Astrocyte of the spinal cord (primary cell): ENCODE data around the gene BRI3BP.
"Not testable (repeated sequence)": the region's sequence is repeated elsewhere in the genome, so short reads cannot be mapped to it uniquely, and the experiment has no call there.

ENCODE experiments used
- DNase-seq: peaks from one replicate; pipeline ENCODE4 v3.0.0; 2011; ENCODE audit warnings: low read depth, low spot score
- H3K4me3 ChIP-seq: 2 replicates; pipeline ENCODE4 v1.5.1; 2011; ENCODE audit warnings: low read depth, mild to moderate bottlenecking, low read length, moderate library complexity
- in situ Hi-C: cut with HindIII; loops from 2 replicates; pipeline ENCODE4 v1.10.0; 2017; ENCODE audit warnings: low sequenced_read_pairs
- TF ChIP-seq, protein P1 (sequence below): IDR thresholded peaks from 2 replicates; pipeline ENCODE4 v1.5.1; 2012; ENCODE audit warnings: low read depth, mild to moderate bottlenecking, low read length, inconsistent platforms

BRI3BP gene

GRCh38 chr12:125057708-125058107 is 64.3 kb downstream of the BRI3BP start:
- no peak for DNase-seq
- no peak overlapping the region for H3K4me3 ChIP-seq
- TF ChIP-seq, protein P1, sequence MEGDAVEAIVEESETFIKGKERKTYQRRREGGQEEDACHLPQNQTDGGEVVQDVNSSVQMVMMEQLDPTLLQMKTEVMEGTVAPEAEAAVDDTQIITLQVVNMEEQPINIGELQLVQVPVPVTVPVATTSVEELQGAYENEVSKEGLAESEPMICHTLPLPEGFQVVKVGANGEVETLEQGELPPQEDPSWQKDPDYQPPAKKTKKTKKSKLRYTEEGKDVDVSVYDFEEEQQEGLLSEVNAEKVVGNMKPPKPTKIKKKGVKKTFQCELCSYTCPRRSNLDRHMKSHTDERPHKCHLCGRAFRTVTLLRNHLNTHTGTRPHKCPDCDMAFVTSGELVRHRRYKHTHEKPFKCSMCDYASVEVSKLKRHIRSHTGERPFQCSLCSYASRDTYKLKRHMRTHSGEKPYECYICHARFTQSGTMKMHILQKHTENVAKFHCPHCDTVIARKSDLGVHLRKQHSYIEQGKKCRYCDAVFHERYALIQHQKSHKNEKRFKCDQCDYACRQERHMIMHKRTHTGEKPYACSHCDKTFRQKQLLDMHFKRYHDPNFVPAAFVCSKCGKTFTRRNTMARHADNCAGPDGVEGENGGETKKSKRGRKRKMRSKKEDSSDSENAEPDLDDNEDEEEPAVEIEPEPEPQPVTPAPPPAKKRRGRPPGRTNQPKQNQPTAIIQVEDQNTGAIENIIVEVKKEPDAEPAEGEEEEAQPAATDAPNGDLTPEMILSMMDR = no peak
- in situ Hi-C loops = no loop called here

GRCh38 chr12:125061229-125061628 is 67.8 kb downstream of the BRI3BP start:
- in situ Hi-C loops = no loop called here
- no peak overlapping the region for H3K4me3 ChIP-seq
- TF ChIP-seq, protein P1 = no peak
- DNase-seq = no peak

GRCh38 chr12:125063522-125063921 is 70.1 kb downstream of the BRI3BP start:
- in situ Hi-C loops, H3K4me3 ChIP-seq, DNase-seq: not testable (repeated sequence)

GRCh38 chr12:125064492-125064891 is 71.0 kb downstream of the BRI3BP start:
- TF ChIP-seq, protein P1 = no peak
- no peak for DNase-seq
- H3K4me3 ChIP-seq = no peak overlapping the region
- in situ Hi-C loops = no loop called here

DNA sequence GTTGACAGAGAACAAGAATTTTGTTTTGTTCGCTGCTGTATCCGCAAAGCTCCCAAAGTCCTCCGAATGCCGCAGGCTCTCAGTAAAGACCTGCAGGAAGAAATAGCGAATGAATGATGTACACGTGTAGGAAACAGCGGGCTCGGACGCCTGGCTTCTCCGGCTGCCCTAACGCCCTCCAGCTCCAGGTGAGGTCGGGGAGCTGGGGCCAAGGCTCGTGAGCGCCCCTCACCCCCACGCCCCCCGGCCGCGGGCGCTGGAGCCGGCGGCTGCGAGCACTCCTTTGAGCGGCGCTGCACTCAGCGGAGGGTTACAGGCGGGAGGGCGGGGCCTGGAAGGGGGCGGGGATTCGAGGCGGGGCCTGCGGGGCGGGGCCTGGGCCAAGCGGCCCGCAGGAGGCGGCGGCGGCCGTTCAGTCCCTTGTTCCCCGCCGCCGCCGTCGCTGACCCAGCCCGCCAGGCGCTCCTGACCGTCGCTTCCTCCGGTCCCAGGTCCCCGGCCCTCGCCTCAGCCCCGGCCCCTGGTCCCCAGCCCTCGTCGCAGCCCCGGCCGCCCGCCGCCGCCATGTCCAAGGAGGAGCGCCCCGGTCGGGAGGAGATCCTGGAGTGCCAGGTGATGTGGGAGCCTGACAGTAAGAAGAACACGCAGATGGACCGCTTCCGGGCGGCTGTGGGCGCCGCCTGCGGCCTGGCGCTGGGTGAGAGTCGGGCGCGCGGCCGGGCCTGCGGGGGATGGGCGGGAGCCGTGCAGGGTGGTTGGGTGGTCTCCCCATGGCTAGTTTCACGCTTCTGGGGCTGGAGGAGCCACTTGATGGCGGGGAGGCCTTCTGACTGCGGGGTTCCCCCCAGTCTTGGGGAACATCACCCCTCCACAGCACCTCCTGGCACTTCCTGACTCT is 71.8 kb downstream of the BRI3BP start, which contains the start of gene AACS:
TSS of gene AACS (plus strand) at position 415 of the 898 bp plus-strand sequence. CDS start at position 565, 150 bp downstream.
- TF ChIP-seq, protein P1 = no peak
- peak; percentile 70 for DNase-seq
- H3K4me3 ChIP-seq = peak within 1 kb of the TSS; percentile 67
- in situ Hi-C loops = no loop called here

DNA sequence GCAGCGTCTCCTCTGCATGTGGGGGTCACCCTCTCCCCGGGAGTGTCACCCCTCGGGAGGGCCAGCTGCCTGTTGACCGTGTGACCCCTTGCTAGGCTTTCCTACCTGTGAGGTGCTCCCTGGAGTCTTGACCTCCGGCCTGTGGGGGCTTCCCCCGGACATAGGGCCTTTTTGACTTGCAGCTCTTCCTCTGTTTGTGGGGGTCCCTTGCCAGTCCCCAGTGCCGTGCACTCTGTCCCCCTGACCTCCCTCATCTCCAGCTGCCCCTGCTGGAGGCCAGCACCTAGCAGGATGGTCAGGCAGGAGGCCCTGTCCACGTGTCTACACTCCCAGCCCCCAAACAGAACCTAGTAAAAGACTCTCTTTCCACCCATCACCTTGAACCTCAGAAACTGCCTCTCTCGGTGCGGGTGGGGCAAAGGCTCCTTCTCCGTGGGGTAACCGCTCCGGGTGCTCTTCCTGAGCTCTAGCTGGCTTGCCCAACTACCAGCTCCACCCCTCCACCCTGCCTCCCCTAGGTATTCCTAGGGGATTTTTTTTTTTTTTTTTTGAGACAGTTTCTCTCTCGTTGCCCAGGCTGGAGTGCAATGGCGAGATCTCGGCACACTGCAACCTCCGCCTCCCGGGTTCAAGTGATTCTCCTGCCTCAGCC is 72.6 kb downstream of the BRI3BP start:
- TF ChIP-seq, protein P1 = no peak
- H3K4me3 ChIP-seq = peak overlapping the region; percentile 67
- in situ Hi-C loops = no loop called here
- DNase-seq = no peak

DNA sequence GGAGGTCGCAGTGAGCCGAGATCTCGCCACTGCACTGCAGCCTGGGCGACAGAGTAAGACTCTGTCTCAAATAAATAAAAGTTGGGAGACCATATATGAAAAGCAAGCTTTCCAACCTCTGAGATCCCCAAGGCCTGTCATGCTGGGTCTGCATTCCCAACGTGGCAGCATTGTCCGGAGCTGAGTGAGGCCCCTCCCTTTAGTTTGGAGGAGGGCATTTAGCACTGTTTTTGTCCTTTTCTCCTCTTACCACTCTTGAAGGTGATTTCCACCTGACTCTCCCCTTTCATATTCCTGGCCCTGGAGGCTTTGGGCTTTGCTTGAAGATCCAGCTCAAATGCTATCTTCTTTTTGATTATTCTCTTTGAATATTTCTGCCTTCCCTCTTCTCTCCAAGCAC is 74.9 kb downstream of the BRI3BP start:
- DNase-seq = no peak
- H3K4me3 ChIP-seq = no peak overlapping the region
- TF ChIP-seq, protein P1 = no peak
- in situ Hi-C loops = no loop called here
